IPS DF 19.7 (cell line): ENCODE data around the gene AVP.
"Not testable (repeated sequence)": the region's sequence is repeated elsewhere in the genome, so short reads cannot be mapped to it uniquely, and the experiment has no call there.

Experiments
- DNase-seq: peaks from one replicate; pipeline ENCODE4 v3.0.0-alpha.2; 2013; ENCODE audit warnings: low read depth, low spot score

The AVP gene, protein sequence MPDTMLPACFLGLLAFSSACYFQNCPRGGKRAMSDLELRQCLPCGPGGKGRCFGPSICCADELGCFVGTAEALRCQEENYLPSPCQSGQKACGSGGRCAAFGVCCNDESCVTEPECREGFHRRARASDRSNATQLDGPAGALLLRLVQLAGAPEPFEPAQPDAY

GRCh38 chr20:3084283-3084985, at the start of gene AVP:
TSS of gene AVP (minus strand) at chr20:3084724. CDS start at chr20:3084674, 50 bp downstream.
- no peak for DNase-seq

DNA sequence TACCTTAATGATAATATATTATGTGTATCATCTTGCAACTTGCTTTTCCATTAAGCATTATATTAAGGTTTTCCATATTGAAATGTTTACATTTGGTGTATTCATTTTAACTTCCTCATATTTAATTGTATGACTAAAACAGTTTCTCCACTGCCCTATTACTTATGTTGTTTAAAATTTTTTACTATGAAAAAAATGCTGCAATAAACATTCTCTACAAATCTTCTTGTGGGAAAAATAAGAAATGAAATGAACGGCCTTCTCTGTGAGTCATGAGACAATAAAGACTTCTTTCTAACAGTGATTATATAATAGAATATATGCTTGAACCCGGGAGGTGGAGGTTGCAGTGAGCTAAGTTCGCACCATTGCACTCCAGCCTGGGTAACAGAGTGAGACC, 49.6 kb upstream of the AVP start:
- no peak for DNase-seq

GRCh38 chr20:3133155-3133554, 48.6 kb upstream of the AVP start:
- DNase-seq = no peak

GRCh38 chr20:3130051-3130600, 45.6 kb upstream of the AVP start:
- DNase-seq = no peak

DNA sequence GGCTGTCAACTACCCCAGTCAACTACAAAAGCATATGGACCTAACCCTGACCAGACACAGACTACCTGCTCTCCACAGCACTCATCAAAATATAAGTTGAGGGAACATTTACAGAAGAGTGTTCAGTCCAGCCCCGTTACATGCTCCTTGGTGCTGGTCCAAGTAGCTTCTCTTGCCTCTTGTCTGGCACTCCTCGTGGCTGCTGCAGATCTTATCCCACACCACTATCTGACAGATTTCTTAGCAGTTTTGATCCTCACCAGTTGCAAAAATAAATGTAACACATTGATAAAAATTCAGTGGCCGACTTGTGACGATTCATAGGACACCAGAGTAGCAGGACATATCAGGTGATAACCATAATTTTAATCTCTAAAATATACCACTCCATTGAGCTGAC, 44.6 kb upstream of the AVP start:
- DNase-seq = no peak

DNA sequence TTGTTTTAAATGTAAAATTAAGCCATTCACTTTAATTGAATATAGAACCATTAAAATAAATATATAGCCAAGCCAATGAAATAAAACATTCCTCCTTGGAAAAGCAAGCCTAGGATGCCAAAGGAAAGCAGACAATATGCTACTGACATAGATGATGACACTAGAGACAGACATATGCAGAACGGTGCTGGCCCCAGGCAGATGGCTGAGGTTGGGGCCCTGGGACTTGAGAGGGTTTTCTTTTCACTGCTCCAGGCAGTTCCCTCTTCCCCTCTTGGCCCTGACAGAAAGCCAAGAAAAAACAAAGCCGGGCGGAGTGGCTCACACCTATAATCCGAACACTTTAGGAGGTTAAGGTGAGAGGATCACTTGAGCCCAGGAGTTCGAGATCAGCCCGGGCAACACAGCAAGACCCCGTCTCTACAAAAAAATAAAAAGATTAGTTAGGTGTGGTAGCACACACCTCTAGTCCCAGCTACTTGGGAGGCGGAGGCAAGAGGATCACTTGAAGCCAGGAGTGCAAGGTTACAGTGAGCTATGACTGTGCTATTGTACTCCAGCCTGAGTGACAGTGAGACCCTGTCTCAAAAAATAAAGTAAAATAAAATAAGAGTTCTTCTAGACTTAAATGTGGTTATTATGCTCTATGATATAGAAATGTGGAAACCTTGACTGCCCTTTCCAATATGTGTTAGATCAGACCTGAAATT, 43.9 kb upstream of the AVP start:
- no peak for DNase-seq

DNA sequence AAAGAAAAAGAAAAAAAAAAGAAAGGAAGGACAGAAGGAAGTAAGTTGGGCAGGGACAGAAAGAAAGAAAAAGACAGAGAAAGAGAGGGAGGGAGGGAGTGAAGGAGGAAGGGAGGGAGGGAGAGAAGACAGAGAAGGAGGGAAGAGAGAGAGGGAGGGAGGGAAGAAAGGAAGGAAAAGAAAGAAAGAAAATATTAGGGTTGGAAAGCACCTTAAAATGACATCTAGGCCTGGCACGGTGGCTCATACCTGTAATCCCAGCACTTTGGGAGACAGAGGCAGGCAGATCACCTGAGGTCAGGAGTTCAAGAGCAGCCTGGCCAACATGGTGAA, 42.0 kb upstream of the AVP start:
- DNase-seq = no peak

GRCh38 chr20:3125776-3126526, 41.4 kb upstream of the AVP start:
- not testable (repeated sequence) for DNase-seq

- DNase-seq = not testable (repeated sequence)
Measured at GRCh38 chr20:3124773-3125560, 40.4 kb upstream of the AVP start.

DNA sequence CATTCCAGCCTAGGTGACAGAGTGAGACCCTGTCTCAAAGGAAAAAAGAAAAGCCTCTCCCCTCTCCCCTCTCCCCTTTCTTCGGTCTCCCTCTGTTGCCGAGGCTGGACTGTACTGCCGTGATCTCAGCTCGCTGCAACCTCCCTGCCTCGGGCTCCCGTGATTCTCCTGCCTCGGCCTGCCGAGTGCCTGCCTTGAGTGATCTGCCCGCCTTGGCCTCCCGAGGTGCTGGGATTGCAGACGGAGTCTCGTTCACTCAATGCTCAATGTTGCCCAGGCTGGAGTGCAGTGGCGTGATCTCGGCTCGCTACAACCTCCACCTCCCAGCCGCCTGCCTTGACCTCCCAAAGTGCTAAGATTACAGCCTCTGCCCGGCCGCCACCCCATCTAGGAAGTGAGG, 39.6 kb upstream of the AVP start:
- DNase-seq = not testable (repeated sequence)

- DNase-seq = no peak
Measured at GRCh38 chr20:3123542-3123941, 39.0 kb upstream of the AVP start.

DNA sequence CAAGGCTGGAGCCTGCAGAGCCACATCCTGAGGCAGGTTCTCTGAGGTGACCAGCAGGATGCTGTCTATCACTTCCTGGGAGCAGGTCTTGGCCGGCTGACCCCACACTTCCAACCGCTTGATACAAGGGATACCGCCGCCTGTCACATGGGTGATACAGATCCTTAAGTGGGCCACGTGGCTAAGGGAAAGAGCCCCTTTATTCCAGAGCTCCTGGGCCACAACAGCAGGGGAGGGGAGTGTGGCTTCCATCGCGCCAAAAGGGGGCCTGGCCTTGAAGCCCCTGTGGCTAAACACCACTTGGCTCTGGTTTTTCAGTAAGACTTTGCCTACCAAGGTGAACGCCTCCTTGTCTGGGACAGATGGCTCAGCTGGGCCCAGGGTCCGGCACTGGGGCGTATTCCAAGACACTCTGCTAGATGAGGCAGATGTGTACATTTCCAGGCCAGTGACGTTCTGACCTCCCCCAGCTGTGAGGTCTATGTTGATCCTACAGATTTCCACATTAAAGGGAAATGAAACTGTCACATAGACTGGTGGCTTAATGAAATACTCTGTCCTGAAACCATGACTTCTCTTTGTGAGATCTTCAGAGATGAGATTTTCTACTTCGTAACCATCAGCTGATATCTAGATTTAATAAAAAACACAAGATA, 37.6 kb upstream of the AVP start:
- no peak for DNase-seq

GRCh38 chr20:3121271-3121911, 36.9 kb upstream of the AVP start:
- DNase-seq = no peak

- no peak for DNase-seq
Measured at GRCh38 chr20:3119044-3119443, 34.5 kb upstream of the AVP start.

DNA sequence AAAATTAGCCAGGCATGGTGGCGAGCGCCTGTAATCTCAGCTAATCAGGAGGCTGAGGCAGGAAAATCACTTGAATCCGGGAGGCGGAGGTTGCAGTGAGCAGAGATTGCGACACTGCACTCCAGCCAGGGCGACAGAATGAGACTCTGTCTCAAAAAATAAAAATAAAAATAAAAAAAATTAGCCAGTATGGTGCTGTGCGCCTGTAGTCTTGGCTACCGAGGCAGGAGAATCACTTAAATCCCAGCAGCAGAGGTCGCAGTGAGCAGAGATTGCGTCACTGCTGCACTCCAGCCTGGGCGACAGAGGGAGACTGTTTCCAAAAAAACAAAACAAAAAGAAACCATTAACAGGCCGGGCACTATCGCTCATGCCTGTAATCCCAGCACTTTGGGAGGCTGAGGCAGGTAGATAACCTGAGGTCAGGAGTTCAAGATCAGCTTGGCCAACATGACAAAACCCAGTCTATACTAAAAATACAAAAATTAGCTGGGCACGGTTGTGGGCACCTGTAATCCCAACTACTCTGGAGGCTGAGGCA, 33.4 kb upstream of the AVP start:
- peak; percentile 59 for DNase-seq

- no peak for DNase-seq
Measured at GRCh38 chr20:3116341-3116740, 31.8 kb upstream of the AVP start.

- peak; percentile 40 for DNase-seq
Measured at GRCh38 chr20:3115190-3116107, 30.9 kb upstream of the AVP start.

DNA sequence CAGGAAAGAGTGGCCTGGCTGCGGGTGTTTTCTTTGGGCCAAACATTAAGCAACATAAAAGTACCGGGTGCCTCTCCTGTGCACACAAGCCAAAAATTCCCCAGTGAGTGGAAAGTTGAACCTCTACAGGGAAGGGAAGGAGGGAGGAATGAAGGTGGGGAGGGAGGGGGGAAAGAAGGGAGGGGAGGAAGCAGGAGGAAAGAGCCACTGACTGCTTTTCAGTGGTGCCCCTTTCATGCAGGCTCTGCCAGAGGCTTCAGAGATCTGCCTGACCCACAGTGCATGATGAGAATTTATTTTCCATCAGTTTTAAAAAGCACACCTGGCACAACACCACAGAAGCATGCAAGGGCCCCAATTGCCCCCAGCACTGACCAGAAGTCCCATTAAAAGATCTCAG, 27.5 kb upstream of the AVP start:
- no peak for DNase-seq

GRCh38 chr20:3111507-3111906, 27.0 kb upstream of the AVP start:
- DNase-seq = no peak
